Thymus (tissue), 11 donors: Measurements from ENCODE around the gene LMTK3. TPM values are rescaled to one million over a fixed set of nuclear protein-coding genes. Genes with fewer than 3 reads are reported as not detected.

Experiments used
- DNase-seq, 9 donors: peaks; one replicate each; pipeline ENCODE4 v3.0.0-alpha.2; 2013; ENCODE audit warnings: low spot score in 9 of 9, low read depth in 6 of 9, missing footprints in 1 of 9
- H3K27ac ChIP-seq, 2 donors: one replicate each; pipeline ENCODE4 v1.5.1; 2013; ENCODE audit warnings: control low read depth in 1 of 2, low read depth in 1 of 2, low read length in 1 of 2, mild to moderate bottlenecking in 1 of 2, moderate library complexity in 1 of 2
- H3K27me3 ChIP-seq, 2 donors: one replicate each; pipeline ENCODE4 v1.5.1; 2013; ENCODE audit warnings: low read length in 1 of 2; ENCODE audit not compliant: control insufficient read depth in 2 of 2, insufficient read depth in 1 of 2
- H3K36me3 ChIP-seq, 2 donors: one replicate each; pipeline ENCODE4 v1.5.1; 2013; ENCODE audit warnings: low read length in 1 of 2, mild to moderate bottlenecking in 1 of 2, moderate library complexity in 1 of 2; ENCODE audit not compliant: control insufficient read depth in 2 of 2, insufficient read depth in 2 of 2
- H3K4me1 ChIP-seq, 2 donors: one replicate each; pipeline ENCODE4 v1.5.1; 2013; ENCODE audit warnings: low read length in 2 of 2; ENCODE audit not compliant: control insufficient read depth in 2 of 2, insufficient read depth in 2 of 2
- H3K4me3 ChIP-seq, 2 donors: one replicate each; pipeline ENCODE4 v1.5.1; 2013; ENCODE audit warnings: low read length in 2 of 2, control low read depth in 1 of 2, mild to moderate bottlenecking in 1 of 2
- H3K9me3 ChIP-seq, 2 donors: one replicate each; pipeline ENCODE4 v1.5.1; 2013; ENCODE audit warnings: low read length in 1 of 2, mild to moderate bottlenecking in 1 of 2; ENCODE audit not compliant: control insufficient read depth in 2 of 2, insufficient read depth in 1 of 2
- WGBS: extraction: QIAGEN DNeasy Blood & Tissue Kit; methylation state at CpG from one replicate; pipeline ENCODE4 v1.1.7; 2013; 5-methylcytosine and 5-hydroxymethylcytosine counted together
- polyA plus RNA-seq: library from polyadenylated mRNA; stranded (reverse); fragments of 200-250 nt; gene quantifications from one replicate; pipeline ENCODE4 v1.2.3, GENCODE V29; 2013
- total RNA-seq: library from RNA; stranded (reverse); fragments of 120-200 nt; gene quantifications from one replicate; pipeline ENCODE4 v1.2.4, GENCODE V29; 2013
- donor health status: healthy.

Gene LMTK3
- total and polyA plus RNA-seq, 2 donors, result 0.19 to 1.5 TPM

DNA sequence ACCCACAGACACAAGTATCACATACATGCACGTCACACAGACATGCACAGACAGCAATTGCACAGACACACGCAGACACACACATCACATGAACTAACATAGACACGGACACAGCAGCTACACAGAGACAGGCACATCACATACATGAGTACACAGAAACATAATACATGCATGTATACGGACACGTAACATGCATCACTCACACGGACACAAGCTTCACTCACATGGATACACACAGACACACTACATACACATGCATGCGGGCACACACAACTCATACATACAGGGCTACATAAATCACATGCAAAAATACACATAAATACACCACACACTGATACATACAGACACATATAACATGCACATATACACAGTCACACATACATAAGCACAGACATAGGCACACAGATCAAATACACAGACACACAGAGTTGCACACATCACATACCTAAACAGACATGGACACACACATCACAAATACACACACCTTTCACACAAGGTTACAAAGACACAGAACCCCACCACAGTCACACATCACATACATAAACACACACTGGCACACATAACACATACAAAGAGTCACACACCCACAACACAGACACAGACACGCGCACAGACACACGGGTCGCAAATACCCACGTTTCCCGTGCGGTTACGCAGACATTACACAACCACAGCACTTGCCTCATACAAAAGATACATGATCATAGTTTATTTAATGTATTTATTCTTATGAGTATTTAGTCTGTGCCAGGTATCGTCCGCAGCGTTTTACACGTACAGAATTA, 1.1 kb upstream of the LMTK3 start:
- Histone ChIP-seq H3K27me3 (peaks cover 37 to 60% of the 10 kb centered on the region in 2 donors), H3K9me3 (peaks cover 0 to 11% of the 10 kb centered on the region in 2 donors), H3K4me1 (peaks cover 10 to 20% of the 10 kb centered on the region in 2 donors), H3K4me3 (peak overlapping the region in 1 of 2 donors; percentile 83), H3K36me3 (no peaks in the 10 kb centered on the region), H3K27ac (no peak overlapping the region)
- DNase-seq, result no peak
- WGBS, result 48% methylated on average over 19 of the region's 19 CpGs

GRCh38 chr19:48511321-48511731, 309 bp downstream of the LMTK3 start:
- Histone ChIP-seq H3K27me3 (peaks cover 37 to 62% of the 10 kb centered on the region in 2 donors), H3K9me3 (peaks cover 0 to 11% of the 10 kb centered on the region in 2 donors), H3K36me3 (no peaks in the 10 kb centered on the region), H3K4me1 (peaks cover 10 to 20% of the 10 kb centered on the region in 2 donors), H3K4me3 (peak overlapping the region in 1 of 2 donors; percentile 33), H3K27ac (no peak overlapping the region)
- 4% methylated on average over 31 of the region's 32 CpGs for WGBS
- no peak for DNase-seq

DNA sequence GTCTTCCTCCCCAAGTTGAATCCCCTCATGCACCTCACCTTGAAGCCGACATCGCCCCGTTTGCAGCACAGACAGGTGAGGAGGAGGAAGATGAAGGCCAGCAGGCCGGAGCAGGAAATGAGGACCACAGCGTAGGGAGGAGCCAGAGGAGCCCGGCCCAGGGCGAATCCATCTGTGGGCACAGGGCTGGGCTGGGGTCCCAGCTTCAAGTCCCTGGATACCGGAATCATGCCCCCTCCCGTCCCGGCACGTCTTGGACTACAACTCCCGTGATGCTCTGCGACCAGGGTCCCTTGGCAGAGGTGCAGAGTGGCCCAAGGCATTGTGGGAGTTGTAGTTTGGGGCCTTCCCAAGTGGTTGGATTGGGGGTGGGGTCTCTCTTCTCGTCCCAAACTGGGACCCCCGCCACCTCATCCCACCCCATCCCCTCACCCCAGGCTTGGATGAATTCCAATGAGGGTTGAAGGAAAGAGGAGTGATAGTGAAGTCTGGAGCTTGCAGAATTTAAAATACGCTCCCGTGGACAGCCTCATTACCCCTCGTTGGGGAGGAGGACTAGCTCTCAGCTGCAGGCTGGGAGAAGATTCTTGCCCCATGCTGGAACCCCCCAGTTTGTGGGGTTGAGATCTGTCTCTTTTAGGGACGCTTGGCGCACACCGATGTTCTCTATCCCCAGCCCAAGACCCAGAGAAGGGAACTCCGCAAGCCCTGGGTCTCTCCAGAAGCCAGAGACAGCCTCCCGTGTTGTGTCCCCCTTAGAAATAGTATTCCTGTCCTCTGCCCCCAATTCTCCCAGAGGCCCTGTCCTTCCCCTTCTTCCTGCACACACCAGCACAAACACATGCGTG, 990 bp downstream of the LMTK3 start:
- Histone ChIP-seq H3K9me3 (peaks cover 0 to 11% of the 10 kb centered on the region in 2 donors), H3K4me3 (peak overlapping the region in 1 of 2 donors; percentile 33), H3K27me3 (peaks cover 37 to 62% of the 10 kb centered on the region in 2 donors), H3K27ac (no peak overlapping the region), H3K36me3 (no peaks in the 10 kb centered on the region), H3K4me1 (peaks cover 10 to 20% of the 10 kb centered on the region in 2 donors)
- WGBS, result 13% methylated on average over 24 of the region's 24 CpGs
- DNase-seq, result peak in 4 of 9 donors; percentile 51 to 71 (median 59)

- Histone ChIP-seq H3K27ac (no peak overlapping the region), H3K27me3 (peaks cover 37 to 62% of the 10 kb centered on the region in 2 donors), H3K4me1 (peaks cover 10 to 20% of the 10 kb centered on the region in 2 donors), H3K4me3 (no peak overlapping the region), H3K36me3 (no peaks in the 10 kb centered on the region), H3K9me3 (peaks cover 0 to 11% of the 10 kb centered on the region in 2 donors)
- DNase-seq, result no peak
- WGBS, result 85% methylated on average over 12 of the region's 12 CpGs
Observed at GRCh38 chr19:48509467-48510194, 2.0 kb downstream of the LMTK3 start.

- H3K4me3 ChIP-seq, result no peak overlapping the region
- DNase-seq, result no peak
- 94% methylated on average over 32 of the region's 32 CpGs for WGBS
- H3K9me3 ChIP-seq, result peaks cover 0 to 11% of the 10 kb centered on the region in 2 donors
- H3K36me3 ChIP-seq, result no peaks in the 10 kb centered on the region
- H3K4me1 ChIP-seq, result peaks cover 8 to 17% of the 10 kb centered on the region in 2 donors
- H3K27me3 ChIP-seq, result peaks cover 37 to 58% of the 10 kb centered on the region in 2 donors
- H3K27ac ChIP-seq, result no peak overlapping the region
Observed at GRCh38 chr19:48508729-48509411, 2.8 kb downstream of the LMTK3 start.

GRCh38 chr19:48507911-48508439, 3.7 kb downstream of the LMTK3 start:
- Histone ChIP-seq H3K36me3 (no peaks in the 10 kb centered on the region), H3K4me3 (no peak overlapping the region), H3K9me3 (peaks cover 0 to 11% of the 10 kb centered on the region in 2 donors), H3K27ac (no peak overlapping the region), H3K4me1 (peaks cover 7 to 12% of the 10 kb centered on the region in 2 donors), H3K27me3 (peaks cover 32 to 52% of the 10 kb centered on the region in 2 donors)
- no peak for DNase-seq
- WGBS, result 86% methylated on average over 7 of the region's 7 CpGs

- peak in 1 of 9 donors; percentile 58 for DNase-seq
Observed at GRCh38 chr19:48506138-48506733, 5.4 kb downstream of the LMTK3 start.

More at GRCh38 chr19:48506138-48506733, 5.4 kb downstream of the LMTK3 start:
- H3K36me3 ChIP-seq, result no peaks in the 10 kb centered on the region
- WGBS, result 97% methylated on average over 5 of the region's 5 CpGs
- peaks cover 15 to 45% of the 10 kb centered on the region in 2 donors for H3K27me3 ChIP-seq
- H3K4me1 ChIP-seq, result peaks cover 10 to 19% of the 10 kb centered on the region in 2 donors
- no peak overlapping the region for H3K27ac ChIP-seq
- H3K9me3 ChIP-seq, result peaks cover 0 to 7% of the 10 kb centered on the region in 2 donors
- no peak overlapping the region for H3K4me3 ChIP-seq
